GM18861 (cell line): ENCODE measurements around the gene GAPT.

Experiments used
- ATAC-seq: cut with Tn5 transposase; IDR thresholded peaks from one replicate; pipeline ENCODE4 v1.9.1; 2021; ENCODE audit not compliant: unreplicated experiment

Gene GAPT

DNA sequence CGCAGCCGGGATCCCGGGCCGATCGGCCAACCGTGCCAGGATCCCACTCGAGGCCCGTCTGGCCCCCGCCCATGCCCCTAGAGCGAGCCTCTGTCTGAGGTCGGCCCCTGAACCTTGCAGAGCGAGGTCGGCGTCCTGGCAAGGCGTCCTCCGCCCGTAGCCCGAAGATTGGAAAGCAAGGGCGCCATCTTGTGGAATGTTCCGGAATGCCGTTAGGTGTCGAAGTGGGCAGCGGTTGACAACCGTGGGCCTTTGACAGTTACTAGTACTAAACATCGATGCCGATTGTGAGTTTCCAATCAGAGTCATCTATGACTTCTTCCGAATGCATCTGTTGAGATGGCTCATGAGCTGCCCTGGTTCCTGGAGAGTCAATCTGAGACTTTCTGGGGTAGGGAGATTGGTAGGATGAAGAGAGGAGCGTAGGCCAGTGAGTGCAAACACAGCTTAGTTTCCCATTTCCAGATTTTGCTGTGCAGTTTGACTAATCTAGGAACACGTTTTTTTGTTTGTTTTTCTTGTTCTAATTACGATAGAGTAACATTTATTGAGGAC lies 30.4 kb upstream of the GAPT start:
- ATAC-seq = peak; percentile 87

DNA sequence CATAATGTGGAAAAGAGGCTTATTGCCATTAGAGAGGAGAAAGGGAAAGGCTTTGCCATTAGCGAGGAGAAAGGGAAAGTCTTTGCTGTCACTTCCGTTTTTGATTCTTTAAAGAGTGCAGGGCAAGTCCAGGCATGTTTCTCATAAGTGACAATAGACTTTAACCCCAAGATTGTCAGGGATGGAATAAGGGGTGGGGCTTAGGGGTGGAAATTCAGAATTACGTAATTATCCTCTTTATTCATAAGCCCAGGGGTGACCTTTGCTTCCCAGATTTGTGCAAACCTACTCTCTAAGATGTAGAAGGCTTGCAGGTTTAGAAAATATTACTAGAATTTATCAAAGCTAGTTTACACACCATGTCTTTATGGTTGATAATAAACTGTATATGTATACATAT lies 29.1 kb upstream of the GAPT start:
- ATAC-seq = no peak

DNA sequence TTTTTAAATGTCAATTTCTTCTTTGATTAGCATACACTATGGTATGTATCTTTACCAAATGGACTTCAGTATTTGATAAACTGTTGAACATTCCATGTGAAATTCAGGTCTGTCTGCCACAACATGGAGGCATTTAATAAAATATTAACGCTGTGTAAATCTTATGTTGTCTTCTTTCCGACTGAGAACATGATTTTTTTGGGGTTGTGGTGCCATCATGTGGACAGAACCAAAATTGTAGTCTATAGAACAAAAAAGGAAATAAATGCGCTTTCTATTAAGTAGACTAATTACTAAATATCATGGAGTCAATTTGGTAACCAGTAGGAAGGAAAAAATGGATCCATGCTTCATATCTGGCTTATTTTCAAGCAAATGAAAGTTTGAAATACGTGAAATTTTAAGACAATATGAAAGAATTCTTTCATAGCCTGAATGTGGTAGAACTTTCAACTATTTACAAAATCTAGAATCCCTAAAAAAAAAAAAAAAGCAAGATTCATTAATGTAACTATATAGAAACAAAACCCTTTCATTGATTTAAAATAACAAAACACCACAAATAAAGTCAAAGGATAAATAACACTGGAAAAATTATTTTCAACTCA lies 28.5 kb upstream of the GAPT start:
- peak; percentile 21 for ATAC-seq

DNA sequence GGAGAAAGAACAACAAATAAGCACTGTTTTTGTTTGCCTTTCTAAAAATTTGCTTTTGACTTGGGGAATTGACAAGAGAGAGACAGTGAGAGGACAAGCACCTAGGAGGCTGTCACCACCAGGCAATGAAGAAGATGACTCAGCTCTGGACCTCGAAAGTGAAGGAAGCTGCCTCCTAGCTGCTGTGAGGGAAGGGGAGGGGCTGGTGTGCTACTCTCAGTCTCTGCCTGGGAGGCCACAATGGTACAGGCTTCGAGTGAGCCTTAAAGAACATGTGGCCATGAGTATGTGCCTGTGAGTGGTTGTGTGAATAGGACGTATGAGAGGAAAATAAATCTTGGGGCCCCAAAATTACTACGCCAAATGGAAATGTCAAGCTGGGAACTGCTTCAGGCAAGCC lies 24.3 kb upstream of the GAPT start:
- ATAC-seq = peak; percentile 96

DNA sequence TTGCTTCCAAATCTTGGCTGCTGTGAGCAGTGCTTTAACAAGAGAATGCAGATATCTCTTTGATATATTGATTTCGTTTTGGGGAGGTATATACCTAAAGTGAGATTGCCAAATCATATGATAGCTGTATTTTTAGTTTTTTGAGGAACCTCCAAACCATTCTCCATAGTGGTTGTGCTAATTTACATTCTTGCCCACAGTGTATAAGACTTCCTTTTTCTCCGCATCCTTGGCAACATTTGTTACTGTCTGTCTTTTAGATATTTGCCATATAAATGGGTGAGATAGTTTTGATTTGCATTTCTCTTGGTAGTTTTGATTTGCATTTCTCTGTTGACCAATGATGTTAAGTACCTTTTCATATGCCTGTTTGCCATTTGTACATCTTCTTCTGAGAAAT lies 21.3 kb upstream of the GAPT start:
- no peak for ATAC-seq

DNA sequence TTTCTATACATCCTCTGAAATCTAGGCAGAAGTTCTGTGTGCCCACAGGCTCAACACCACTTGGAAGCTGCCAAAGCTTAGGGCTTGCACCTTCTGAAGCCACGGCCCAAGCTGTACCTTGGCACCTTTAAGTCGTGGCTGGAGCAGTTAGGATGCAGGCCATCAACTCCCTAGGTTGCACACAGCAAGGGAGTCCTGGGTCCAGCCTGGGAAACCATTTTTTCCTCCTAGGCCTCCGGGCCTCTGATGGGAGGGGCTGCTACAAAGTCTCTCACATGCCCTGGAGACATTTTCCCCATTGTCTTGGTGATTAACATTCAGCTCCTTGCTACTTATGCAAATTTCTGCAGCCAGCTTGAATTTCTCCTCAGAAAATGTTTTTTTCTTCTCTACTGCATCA lies 15.8 kb upstream of the GAPT start:
- no peak for ATAC-seq

DNA sequence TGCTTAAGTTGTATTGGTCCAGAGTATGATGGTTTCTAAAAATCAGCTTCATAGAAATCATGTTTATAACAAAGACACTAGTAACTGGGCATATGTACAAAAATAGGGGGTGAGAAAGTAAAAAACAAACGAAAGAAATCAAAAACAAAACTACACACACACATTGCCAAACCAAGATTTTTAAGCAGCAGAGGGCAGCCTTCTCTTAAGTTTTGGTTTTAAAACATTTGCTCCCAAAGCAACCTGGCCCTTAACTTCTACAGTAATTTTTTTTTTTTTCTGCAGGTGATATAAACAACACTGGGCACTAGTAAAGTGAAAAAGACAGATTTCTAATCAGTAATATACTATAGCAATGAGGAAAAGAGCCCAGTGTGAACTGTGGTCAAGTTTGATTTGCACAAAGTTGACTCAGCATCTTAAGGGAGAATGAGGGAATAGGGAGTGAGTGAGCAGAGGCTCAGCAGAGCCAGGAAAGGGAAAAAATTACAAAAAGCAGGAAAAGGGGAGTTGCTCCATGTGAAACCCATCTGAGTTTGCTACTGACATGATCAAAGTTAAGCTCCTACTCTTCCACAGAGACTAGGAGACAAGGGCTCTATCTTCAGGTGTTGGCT lies 13.4 kb upstream of the GAPT start:
- ATAC-seq = no peak

DNA sequence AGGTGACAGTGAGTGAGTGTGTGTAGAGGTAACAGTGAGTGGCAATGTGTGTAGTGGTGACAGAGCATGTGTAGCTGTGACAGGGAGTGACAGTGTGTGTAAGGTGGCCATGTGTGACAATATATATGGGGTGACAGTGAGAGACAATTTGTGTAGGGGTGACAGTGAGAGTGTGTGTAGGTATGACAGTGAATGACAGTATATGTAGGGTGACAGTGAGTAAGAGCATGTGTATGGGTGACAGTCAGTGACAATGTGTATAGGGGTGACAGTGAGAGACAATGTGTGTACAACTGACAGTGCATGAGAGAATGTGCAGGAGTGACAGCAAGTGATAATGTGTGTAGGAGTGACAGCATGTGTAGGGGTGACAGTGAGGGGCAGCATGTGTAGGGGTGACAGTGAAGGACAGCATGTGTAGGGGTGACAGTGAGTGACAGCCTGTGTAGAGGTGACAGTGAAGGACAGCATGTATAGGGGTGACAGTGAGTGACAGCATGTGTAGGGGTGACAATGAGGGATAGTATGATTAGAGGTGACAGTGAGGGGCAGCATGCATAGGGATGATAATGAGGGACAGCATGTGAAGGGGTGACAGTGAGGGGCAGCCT lies 10.1 kb upstream of the GAPT start:
- no peak for ATAC-seq

DNA sequence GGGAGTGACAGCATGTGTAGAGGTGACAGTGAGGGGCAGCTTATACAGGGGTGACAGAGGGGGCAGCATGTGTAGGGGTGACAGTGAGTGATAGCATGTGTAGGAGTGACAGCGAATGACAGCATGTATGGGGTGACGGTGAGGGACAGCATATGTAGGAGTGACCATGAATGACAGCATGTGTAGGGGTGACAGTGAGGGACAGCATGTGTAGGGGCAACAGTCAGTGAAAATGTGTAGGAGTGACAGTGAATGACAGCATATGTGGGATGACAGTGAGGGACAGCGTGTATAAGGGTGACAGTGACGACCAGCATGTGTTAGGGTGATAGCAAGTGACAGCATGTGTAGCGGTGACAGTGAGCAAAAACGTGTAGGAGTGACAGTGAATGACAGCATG lies 9.4 kb upstream of the GAPT start:
- ATAC-seq = no peak

DNA sequence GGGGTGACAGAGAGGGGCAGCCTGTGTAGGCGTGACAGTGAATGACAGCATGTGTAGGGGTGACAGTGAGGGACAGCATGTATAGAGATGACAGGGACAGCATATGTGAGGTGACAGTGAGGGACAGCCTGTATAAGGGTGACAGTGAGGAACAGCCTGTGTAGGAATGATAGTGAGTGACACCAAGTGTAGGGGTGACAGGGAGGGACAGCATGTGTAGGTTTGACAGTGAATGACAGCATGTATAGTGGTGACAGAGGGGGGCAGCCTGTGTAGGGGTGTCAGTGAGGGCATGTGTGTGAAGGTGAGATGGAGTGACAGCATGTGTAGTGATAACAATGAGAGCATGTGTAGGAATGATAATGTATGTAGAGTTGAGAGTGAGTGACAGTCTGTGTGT lies 8.7 kb upstream of the GAPT start:
- ATAC-seq = no peak

DNA sequence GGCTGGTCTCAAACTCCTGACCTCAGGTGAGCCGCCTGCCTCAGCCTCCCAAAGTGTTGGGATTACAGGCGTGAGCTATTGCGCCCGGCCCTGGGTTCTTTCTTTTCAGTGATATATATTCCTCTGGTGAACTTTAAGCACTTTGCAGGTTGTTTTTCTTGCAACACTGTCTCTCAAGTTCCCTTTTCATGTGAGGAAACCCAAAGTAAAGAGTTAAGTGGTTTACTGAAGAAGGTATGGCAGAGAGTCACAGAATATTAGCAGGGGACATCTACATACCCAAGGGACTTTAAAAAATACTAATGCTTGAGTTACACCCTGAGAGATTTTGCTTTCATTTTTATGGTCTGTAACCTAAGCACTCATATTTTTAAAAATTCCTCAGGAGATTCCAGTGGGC lies 6.7 kb upstream of the GAPT start:
- ATAC-seq = no peak

DNA sequence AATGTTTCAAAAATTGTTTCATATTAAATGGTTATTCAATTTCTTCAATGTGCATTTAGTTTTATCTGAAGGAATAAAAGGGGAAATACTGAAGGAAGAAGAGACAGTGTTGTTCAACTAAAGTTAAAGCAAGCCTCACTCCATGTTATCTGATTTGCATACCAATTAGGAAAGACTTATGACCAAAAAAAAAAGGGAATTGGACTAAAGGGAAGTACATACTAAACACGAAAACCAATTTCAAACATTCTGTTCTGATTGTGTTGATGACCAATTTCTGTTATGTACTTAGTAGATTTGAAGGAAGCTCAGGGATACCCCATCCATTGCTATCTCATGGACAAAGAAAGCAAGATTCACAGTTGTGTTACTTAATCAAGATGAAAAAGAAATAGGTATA lies 4.9 kb upstream of the GAPT start:
- ATAC-seq = no peak

DNA sequence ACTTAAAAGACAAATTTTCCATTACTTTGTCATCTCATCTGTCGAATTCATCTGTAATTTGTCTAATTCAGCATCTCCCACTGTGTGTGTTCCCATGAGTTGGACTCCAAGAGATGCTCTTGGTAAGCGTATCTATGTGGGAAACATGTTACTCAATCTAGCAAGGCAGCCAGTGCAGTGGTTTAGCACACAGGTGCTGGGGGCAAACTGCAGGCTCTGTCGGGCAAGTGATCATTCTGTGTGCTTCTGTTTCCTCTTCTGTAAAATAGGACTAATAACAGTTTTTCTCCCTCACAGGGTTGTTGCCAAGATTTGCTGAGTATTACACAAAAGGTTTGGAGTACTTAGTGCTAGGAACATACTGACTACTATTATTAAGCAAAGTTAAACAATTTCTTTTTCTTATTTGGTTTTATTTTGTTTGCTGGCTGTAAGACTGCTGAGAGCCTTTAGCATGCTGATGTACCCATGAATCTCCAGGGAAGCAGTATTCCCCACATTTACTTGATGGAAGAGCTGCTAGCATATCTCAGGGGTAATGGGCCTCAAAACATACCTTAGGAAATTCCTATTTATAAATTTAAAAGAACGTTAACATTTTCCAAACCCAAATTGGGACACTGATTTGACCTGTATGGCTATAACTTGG lies 709 bp upstream of the GAPT start:
- ATAC-seq = no peak

DNA sequence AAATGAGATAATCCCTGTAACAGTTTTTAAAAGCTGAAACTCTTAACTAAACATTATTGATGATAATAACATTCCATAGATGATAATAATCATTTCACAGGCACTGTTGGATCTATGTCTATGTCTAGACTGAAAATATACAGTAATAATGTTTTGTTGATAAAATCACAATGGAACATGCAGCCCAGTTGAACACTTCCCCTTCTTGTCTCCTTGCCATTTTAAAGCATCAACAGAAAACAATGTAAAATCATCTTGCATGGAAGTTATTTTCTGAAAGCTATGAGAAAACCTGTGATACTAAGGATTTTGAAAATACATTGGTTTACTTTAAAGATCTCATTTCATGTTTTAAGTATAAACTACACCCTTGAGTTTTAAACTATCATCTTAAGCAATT lies 1.9 kb downstream of the GAPT start:
- no peak for ATAC-seq

DNA sequence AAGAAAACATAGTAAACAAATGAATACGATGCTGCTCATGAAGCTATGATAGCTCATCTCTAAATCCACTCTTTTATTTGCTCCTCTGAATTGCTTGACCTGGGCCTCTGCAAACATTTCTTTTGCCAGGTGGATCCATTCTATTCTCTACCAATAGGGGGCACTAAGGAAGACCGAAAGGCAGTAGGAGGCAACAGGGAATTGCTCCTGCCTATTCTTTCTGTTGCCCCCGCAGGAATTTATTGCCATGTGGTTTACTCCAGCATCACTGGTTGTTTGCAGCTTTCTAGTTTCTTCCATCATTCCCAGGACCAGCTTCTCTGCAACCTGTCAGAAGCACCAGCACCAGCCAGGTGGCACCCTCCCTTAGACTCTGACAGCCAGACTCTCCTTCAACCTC lies 5.3 kb downstream of the GAPT start:
- no peak for ATAC-seq

DNA sequence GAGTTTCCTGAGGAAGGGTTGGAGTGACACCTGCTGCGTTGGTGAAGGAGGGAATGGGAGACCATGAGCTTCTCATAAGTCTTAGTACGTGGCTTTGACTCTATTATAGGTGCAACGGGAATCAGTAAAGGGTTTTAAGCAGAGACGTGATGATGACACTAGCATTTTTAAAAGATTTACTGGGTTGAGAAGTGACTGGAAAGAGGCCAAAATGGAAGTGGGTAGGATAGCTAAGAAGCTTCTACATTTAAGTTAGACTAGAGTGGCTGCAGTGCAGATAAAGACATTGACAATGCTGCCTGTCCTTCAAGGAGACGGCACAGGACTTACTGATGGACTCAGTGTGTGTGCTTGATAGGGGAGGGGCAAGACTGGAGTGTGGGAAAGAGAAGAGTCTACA lies 6.2 kb downstream of the GAPT start:
- ATAC-seq = no peak

DNA sequence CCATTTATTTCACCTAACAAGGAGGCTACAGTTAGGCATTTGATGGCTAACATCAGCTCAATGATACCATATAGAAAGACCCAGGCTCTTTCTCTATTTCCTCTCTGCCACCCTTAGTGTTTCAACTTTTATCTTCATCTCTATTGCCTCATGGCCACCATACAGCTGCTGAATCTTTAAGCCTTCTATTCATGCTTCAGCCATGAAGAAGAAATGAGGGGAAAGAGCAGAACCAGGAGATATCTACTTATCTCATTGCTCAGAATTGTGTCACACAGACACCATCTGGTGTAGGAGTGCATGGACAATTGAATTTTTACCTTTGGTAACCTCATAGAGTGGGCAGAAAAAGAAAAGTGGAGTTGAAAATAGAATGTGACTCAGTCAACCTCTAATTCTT lies 6.7 kb downstream of the GAPT start:
- no peak for ATAC-seq

DNA sequence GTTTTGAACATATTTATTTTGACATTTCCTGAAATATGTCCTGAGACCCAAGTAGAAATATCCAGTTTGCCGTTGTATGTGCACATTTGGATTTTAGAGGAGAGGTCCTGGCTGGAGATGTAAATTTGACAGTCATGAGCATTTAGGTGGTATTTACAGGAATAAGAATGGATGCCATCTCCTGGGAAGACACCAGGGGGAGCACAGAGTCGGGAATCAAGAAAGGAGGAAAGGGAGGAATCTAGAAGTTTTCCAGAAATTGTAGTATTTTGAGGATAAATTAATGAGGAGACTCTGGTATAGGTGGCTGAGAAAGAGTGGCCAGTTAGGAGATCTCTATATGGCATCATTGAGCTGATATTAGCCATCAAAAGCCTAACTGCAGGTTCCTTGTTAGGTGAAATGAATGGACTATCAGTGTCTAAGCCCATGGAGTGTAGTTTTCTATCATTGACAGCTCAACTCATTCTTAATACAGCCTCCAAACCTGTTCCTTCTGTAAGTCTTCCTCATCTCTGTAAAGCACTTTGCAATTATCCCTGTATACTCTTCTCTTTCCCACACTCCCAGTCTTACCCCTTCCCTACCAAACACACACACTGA lies 7.2 kb downstream of the GAPT start:
- no peak for ATAC-seq

DNA sequence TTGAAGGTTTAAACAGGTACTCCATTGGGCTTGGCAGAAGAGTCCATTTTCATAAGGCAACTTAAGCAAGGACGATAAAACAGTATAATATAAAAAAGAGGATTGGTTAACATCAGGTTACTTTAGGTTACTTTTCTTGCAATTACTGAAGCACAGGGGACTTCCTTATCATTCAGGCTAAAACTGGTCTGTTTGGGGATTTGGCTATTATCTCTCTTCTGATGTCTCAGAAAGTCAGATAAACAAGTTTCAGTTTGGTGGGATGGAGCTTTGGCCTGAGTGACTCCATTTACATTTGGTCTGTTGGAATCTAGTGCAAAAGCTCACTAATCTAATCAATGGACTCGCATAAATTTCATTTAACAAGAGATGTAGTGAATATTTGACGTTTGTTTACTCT lies 8.0 kb downstream of the GAPT start:
- ATAC-seq = no peak

DNA sequence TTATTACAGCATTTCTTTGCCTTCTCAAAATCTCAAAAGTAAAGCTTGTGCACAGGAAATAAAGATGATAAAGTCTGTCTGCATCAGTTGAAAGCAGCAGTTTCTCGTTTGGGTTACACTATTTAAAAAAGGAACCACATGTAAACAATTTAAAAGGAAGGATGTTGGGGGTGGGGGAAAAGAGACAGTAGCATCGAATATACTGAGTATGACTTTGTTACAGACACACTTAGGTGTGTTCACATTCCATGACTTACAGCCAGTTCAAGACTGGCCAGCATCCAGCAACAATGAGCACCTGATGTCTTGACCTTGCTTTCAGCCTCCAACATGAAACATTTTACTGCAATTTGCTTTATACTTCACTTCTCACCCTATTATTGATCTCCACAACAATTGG lies 8.7 kb downstream of the GAPT start:
- ATAC-seq = no peak

DNA sequence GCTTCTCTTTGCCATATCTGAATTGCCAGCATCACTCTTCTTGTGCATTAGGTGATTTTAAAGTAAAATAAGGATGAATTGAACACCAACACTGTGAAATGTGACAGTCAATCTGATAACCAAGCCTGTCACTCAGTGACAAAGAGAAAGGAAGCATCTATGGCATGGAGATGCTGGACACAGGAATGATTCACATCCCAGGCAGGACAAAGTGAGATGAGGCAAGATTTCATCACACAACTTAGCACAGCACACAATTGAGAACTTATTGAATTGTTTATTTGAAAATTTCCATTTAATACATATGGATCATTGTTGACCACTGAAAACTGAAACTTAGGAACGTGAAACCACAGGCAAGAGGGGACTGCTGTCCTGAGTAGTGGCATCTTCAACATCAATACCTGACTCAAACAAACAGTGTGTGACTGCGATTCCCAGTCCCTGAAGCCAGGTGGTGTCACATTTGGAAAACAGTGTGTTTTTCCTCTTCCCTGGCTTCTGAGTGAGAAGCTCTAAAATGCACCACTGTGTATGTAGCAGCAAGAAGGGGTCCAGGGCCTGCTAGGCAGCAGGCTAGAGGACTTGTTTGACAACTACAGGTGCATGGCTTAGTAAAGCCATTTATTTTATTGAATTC lies 10.7 kb downstream of the GAPT start:
- ATAC-seq = no peak
